ENCODE data around the gene SMARCA2.

SMARCA2 gene

GRCh38 chr9:2017331-2018161, 2.4 kb downstream of the SMARCA2 start:
- peak; percentile 23 for DNase-seq (ENCODE audit: extremely low spot score)
- ChIA-PET POLR2A (no interaction called here), CTCF (no interaction called here)
- TF ChIP-seq TARDBP (IDR thresholded peaks at IDR 0.05) (no peak), FOXK2 (IDR thresholded peaks at IDR 0.05) (no peak), ARNT (IDR thresholded peaks at IDR 0.05) (no peak), HDGF (IDR thresholded peaks at IDR 0.05; ENCODE audit: borderline replicate concordance) (no peak), ELF4 (IDR thresholded peaks at IDR 0.05) (no peak), CTBP1 (IDR thresholded peaks at IDR 0.05; ENCODE audit: borderline replicate concordance) (no peak), BHLHE40 (IDR thresholded peaks at IDR 0.05; ENCODE audit: borderline replicate concordance) (no peak), ZNF384 (IDR thresholded peaks at IDR 0.05) (no peak), L3MBTL2 (conservative IDR thresholded peaks at IDR 0.05) (no peak), SUZ12 (IDR thresholded peaks at IDR 0.05) (no peak), SP1 (IDR thresholded peaks at IDR 0.05) (no peak)

GRCh38 chr9:2018162-2018643, 3.1 kb downstream of the SMARCA2 start:
- POLR2A ChIA-PET, result no interaction called here
- no peak for DNase-seq (ENCODE audit: extremely low spot score)
- CTCF ChIA-PET, result no interaction called here
- TF ChIP-seq SP1 (IDR thresholded peaks at IDR 0.05), result no peak
- no peak for TF ChIP-seq FOXA1 (IDR thresholded peaks at IDR 0.05)

GRCh38 chr9:2018764-2019558, 3.8 kb downstream of the SMARCA2 start:
- POLR2A ChIA-PET, result no interaction called here
- CTCF ChIA-PET, result no interaction called here
- DNase-seq (ENCODE audit: extremely low spot score), result no peak
- no peak for TF ChIP-seq HDGF (IDR thresholded peaks at IDR 0.05; ENCODE audit: borderline replicate concordance)
- TF ChIP-seq FOXA1 (IDR thresholded peaks at IDR 0.05), result no peak
- TF ChIP-seq SP1 (IDR thresholded peaks at IDR 0.05), result no peak
- no peak for TF ChIP-seq PKNOX1 (IDR thresholded peaks at IDR 0.05)
- no peak for TF ChIP-seq LEF1 (IDR thresholded peaks at IDR 0.05; ENCODE audit: borderline replicate concordance)
- TF ChIP-seq FOXM1 (IDR thresholded peaks at IDR 0.05; ENCODE audit: borderline replicate concordance), result no peak
- no peak for TF ChIP-seq TARDBP (IDR thresholded peaks at IDR 0.05)
- no peak for TF ChIP-seq BHLHE40 (IDR thresholded peaks at IDR 0.05; ENCODE audit: borderline replicate concordance)
- TF ChIP-seq CTBP1 (IDR thresholded peaks at IDR 0.05; ENCODE audit: borderline replicate concordance), result no peak
- no peak for TF ChIP-seq SUZ12 (IDR thresholded peaks at IDR 0.05)
- no peak for TF ChIP-seq L3MBTL2 (conservative IDR thresholded peaks at IDR 0.05)
- no peak for TF ChIP-seq NFRKB (IDR thresholded peaks at IDR 0.05)
- TF ChIP-seq FOXK2 (IDR thresholded peaks at IDR 0.05), result no peak
- no peak for TF ChIP-seq ARNT (IDR thresholded peaks at IDR 0.05)
- TF ChIP-seq ELF4 (IDR thresholded peaks at IDR 0.05), result no peak
- no peak for TF ChIP-seq ZNF384 (IDR thresholded peaks at IDR 0.05)

GRCh38 chr9:2019723-2020122, 4.6 kb downstream of the SMARCA2 start:
- peak; percentile 78 for TF ChIP-seq PKNOX1 (IDR thresholded peaks at IDR 0.05)
- no peak for TF ChIP-seq ARNT (IDR thresholded peaks at IDR 0.05)
- POLR2A ChIA-PET, result no interaction called here

GRCh38 chr9:2021731-2022130, 6.6 kb downstream of the SMARCA2 start:
- no peak for TF ChIP-seq ZNF384 (IDR thresholded peaks at IDR 0.05)
- no peak for TF ChIP-seq FOXA1 (IDR thresholded peaks at IDR 0.05)
- no peak for TF ChIP-seq PKNOX1 (IDR thresholded peaks at IDR 0.05)
- TF ChIP-seq TARDBP (IDR thresholded peaks at IDR 0.05), result no peak
- no peak for TF ChIP-seq ARNT (IDR thresholded peaks at IDR 0.05)
- no peak for TF ChIP-seq SUZ12 (IDR thresholded peaks at IDR 0.05)
- ChIA-PET CTCF (no interaction called here), POLR2A (no interaction called here)
- DNase-seq (ENCODE audit: extremely low spot score), result no peak

More at GRCh38 chr9:2019723-2020122, 4.6 kb downstream of the SMARCA2 start:
- DNase-seq (ENCODE audit: extremely low spot score), result no peak
- CTCF ChIA-PET, result no interaction called here

GRCh38 chr9:2022560-2022959, 7.4 kb downstream of the SMARCA2 start:
- TF ChIP-seq BHLHE40 (IDR thresholded peaks at IDR 0.05; ENCODE audit: borderline replicate concordance), result no peak
- no peak for TF ChIP-seq TARDBP (IDR thresholded peaks at IDR 0.05)
- no peak for TF ChIP-seq SP1 (IDR thresholded peaks at IDR 0.05)
- DNase-seq (ENCODE audit: extremely low spot score), result no peak
- POLR2A ChIA-PET, result no interaction called here
- CTCF ChIA-PET, result no interaction called here

- no peak for TF ChIP-seq FOXM1 (IDR thresholded peaks at IDR 0.05; ENCODE audit: borderline replicate concordance)
- TF ChIP-seq ELF4 (IDR thresholded peaks at IDR 0.05), result no peak
- no peak for TF ChIP-seq SUZ12 (IDR thresholded peaks at IDR 0.05)
- TF ChIP-seq FOXA1 (IDR thresholded peaks at IDR 0.05), result no peak
- TF ChIP-seq ZNF384 (IDR thresholded peaks at IDR 0.05), result no peak
- no peak for TF ChIP-seq NFRKB (IDR thresholded peaks at IDR 0.05)
- no peak for TF ChIP-seq FOXK2 (IDR thresholded peaks at IDR 0.05)
- TF ChIP-seq PKNOX1 (IDR thresholded peaks at IDR 0.05), result no peak
- TF ChIP-seq SP1 (IDR thresholded peaks at IDR 0.05), result no peak
- no peak for TF ChIP-seq ARNT (IDR thresholded peaks at IDR 0.05)
- no peak for TF ChIP-seq LEF1 (IDR thresholded peaks at IDR 0.05; ENCODE audit: borderline replicate concordance)
- no peak for DNase-seq (ENCODE audit: extremely low spot score)
- POLR2A ChIA-PET, result no interaction called here
- CTCF ChIA-PET, result no interaction called here
These were observed 7.9 kb downstream of the SMARCA2 start for GRCh38 chr9:2023042-2023441.

Measured in HEK293T (cell line).